KOPT-K1 (cell line): ENCODE data around the gene ECT2.

Experiments
- H3K27ac ChIP-seq: fragments of 200-600 bp; sonication (generic); 2 replicates; pipeline ENCODE4 v1.5.1; 2016; ENCODE audit warnings: antibody characterized with exemption, mild to moderate bottlenecking, low read depth, low read length; ENCODE audit not compliant: poor library complexity, severe bottlenecking
- H3K36me3 ChIP-seq: fragments of 200-600 bp; sonication (generic); 2 replicates; pipeline ENCODE4 v1.5.1; 2017; ENCODE audit warnings: antibody characterized with exemption, mild to moderate bottlenecking, low read length, moderate library complexity; ENCODE audit not compliant: insufficient read depth
- H3K9me3 ChIP-seq: fragments of 200-600 bp; sonication (generic); 2 replicates; pipeline ENCODE4 v1.5.1; 2017; ENCODE audit warnings: antibody characterized with exemption, low read length, mild to moderate bottlenecking; ENCODE audit not compliant: insufficient read depth, poor library complexity, severe bottlenecking

ECT2 gene

DNA sequence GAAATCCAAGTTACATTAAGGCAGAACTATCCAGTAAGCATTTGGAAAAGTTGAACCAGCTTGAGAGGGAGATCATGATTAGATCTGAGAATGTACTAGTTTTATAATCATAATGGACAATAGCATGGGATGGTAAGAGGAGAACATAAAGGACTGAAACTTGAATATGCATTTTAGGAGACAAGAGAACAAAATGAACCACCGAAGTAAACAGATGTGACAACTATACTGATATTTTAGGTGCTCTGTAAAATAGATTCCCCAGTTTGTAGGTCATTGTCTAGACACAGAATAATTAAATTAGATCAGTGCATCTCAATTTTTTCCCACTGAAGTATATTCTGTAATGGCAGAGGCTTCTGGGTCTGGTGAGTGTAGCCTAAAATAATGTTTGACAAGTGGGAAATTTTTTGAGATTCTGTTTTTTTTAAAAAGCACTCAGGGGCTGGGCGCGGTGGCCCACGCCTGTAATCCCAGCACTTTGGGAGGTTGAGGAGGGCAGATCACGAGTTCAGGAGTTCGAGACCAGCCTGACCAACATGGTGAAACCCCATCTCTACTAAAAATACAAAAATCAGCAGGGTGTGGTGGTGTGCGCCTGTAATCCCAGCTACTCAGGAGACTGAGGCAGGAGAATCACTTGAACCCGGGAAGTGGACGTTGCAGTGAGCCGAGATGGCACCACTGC, 16.3 kb downstream of the ECT2 start:
- H3K36me3 ChIP-seq, result peaks cover 100% of the 10 kb centered on the region
- H3K27ac ChIP-seq, result no peak overlapping the region
- H3K9me3 ChIP-seq, result no peaks in the 10 kb centered on the region

DNA sequence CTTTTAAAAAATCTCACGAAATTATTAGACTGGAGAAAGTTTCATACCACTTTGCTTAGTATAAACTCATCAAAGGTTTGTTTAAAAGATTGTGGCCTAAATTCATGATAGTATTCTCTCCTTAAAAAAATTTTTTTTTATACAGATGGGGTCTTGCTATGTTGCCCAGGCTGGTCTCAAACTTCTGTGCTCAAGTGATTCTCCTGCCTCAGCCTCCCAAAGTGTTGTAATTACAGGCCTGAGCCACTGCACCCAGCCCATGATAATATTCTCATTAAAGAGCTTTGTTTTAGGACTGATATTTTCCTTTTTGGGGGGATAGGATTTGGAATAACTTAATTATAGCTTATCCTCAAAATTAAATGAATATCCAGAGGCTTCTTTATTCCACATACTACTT, 19.9 kb downstream of the ECT2 start:
- Histone ChIP-seq H3K27ac (no peak overlapping the region), H3K9me3 (no peaks in the 10 kb centered on the region), H3K36me3 (peaks cover 100% of the 10 kb centered on the region)

GRCh38 chr3:172771672-172772071, 21.1 kb downstream of the ECT2 start:
- Histone ChIP-seq H3K9me3 (no peaks in the 10 kb centered on the region), H3K36me3 (peaks cover 100% of the 10 kb centered on the region)

GRCh38 chr3:172776049-172776717, 25.7 kb downstream of the ECT2 start:
- peaks cover 98% of the 10 kb centered on the region for H3K36me3 ChIP-seq
- H3K9me3 ChIP-seq, result no peaks in the 10 kb centered on the region
- H3K27ac ChIP-seq, result no peak overlapping the region

More at GRCh38 chr3:172771672-172772071, 21.1 kb downstream of the ECT2 start:
- no peak overlapping the region for H3K27ac ChIP-seq

DNA sequence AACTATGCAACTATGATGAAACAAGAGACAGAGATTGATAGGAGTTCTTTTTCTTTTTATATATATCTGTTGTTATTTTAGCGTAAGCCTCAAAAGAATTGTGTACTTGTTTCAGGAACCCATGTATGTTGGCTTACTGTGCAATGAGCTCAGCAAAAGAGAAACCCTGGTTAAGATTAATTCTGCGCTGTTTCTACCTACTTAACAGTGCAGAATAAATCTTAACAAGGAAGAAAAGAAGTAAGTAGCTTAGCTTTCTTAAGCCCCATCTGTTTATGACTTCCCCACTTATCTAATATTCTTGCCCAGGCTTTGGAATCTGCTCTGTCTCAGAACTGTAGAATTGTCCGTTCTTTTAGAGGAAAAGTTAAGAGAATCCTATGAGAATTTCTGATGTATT, 27.4 kb downstream of the ECT2 start:
- Histone ChIP-seq H3K36me3 (peaks cover 98% of the 10 kb centered on the region), H3K27ac (no peak overlapping the region), H3K9me3 (no peaks in the 10 kb centered on the region)

DNA sequence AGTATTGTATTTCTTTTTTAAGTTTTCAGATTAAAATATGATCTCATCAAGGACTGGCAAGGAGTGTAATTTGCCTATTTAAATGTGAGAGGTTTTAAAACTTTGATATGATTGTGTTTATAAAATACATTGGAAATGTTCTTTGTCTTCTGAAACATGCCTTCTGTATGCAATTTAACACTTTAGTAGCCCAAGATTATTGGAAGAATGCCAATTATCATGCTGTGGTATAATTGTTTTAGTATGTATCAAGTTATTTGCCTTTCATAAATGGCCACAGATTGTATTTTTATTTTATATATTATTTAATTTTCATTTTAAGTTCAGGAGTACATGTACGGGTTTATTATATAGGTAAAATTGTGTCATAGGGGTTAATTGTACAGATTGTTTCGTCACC, 31.7 kb downstream of the ECT2 start:
- Histone ChIP-seq H3K9me3 (no peaks in the 10 kb centered on the region), H3K27ac (no peak overlapping the region), H3K36me3 (peaks cover 98% of the 10 kb centered on the region)

- H3K9me3 ChIP-seq, result no peaks in the 10 kb centered on the region
- no peak overlapping the region for H3K27ac ChIP-seq
- peaks cover 100% of the 10 kb centered on the region for H3K36me3 ChIP-seq
Observed at GRCh38 chr3:172786036-172786435, 35.5 kb downstream of the ECT2 start.

- no peak overlapping the region for H3K27ac ChIP-seq
- H3K9me3 ChIP-seq, result no peaks in the 10 kb centered on the region
- peaks cover 100% of the 10 kb centered on the region for H3K36me3 ChIP-seq
Observed at GRCh38 chr3:172787019-172787418, 36.5 kb downstream of the ECT2 start.

DNA sequence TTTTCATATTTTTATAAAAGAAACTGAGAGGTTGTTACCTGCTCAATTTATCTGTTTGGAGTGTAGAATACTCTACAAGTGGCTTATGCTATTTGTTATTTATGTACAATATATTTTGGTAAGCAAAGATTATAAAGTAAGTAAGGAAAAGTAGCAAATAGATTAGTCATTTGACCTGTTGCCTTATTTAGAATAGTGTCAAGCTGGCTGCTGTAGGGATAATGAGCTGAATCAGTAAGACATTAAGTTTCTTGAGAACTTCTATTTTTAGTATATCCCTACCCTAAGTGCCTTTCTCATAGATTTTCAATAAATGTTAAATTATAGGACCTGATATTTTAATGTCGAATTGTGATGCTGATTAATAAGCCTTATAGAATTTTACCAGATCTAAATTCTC, 37.2 kb downstream of the ECT2 start:
- Histone ChIP-seq H3K27ac (no peak overlapping the region), H3K9me3 (no peaks in the 10 kb centered on the region), H3K36me3 (peaks cover 100% of the 10 kb centered on the region)

DNA sequence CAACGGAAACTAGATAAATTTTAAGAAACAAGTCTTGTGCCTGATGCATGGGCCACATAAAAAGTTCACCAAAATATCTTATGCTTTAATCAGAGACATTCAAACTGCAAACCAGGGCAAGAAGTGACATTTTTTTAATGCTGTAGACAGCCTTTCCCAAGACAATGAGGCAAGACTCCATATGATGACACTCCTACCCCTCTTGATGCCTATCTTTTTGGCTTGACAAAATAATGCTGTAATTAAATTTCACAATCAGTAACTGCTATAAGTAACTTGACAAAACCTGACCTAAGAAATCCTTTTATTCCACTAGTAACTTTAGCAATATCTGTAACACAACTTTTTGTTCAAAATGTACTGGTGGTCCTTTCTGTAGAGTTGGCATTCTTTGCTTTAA, 48.7 kb downstream of the ECT2 start:
- peaks cover 98% of the 10 kb centered on the region for H3K36me3 ChIP-seq
- H3K27ac ChIP-seq, result no peak overlapping the region
- no peaks in the 10 kb centered on the region for H3K9me3 ChIP-seq

- Histone ChIP-seq H3K27ac (no peak overlapping the region), H3K36me3 (peaks cover 98% of the 10 kb centered on the region), H3K9me3 (no peaks in the 10 kb centered on the region)
Observed at GRCh38 chr3:172800156-172800555, 49.6 kb downstream of the ECT2 start.

- Histone ChIP-seq H3K9me3 (no peaks in the 10 kb centered on the region), H3K36me3 (peaks cover 99% of the 10 kb centered on the region), H3K27ac (no peak overlapping the region)
Observed at GRCh38 chr3:172803489-172803888, 53.0 kb downstream of the ECT2 start.

- peaks cover 100% of the 10 kb centered on the region for H3K36me3 ChIP-seq
- no peak overlapping the region for H3K27ac ChIP-seq
- no peaks in the 10 kb centered on the region for H3K9me3 ChIP-seq
Observed at GRCh38 chr3:172804323-172804722, 53.8 kb downstream of the ECT2 start.

GRCh38 chr3:172808969-172809546, 58.5 kb downstream of the ECT2 start:
- no peaks in the 10 kb centered on the region for H3K9me3 ChIP-seq
- no peak overlapping the region for H3K27ac ChIP-seq
- peaks cover 100% of the 10 kb centered on the region for H3K36me3 ChIP-seq

- Histone ChIP-seq H3K36me3 (peaks cover 99% of the 10 kb centered on the region), H3K27ac (no peak overlapping the region), H3K9me3 (no peaks in the 10 kb centered on the region)
Observed at GRCh38 chr3:172811099-172811498, 60.6 kb downstream of the ECT2 start.

DNA sequence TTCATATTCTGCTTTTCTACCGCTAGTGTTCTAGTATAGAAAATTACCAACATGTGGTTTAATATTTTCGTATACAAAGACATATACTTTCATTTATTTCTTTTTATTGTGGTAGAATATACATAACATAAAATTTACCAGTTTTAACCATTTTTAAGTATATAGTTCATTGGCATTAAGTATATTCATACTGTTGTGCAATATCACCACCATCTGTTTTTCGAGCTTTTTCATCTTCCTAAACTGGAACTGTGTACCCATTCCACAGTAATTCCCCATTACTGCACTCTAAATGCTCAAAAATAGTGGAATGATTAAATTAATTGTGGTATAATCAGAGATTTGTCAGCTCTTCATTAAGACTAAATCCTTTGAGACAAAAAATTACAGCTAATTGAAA, 62.9 kb downstream of the ECT2 start:
- no peak overlapping the region for H3K27ac ChIP-seq
- H3K9me3 ChIP-seq, result no peaks in the 10 kb centered on the region
- peaks cover 99% of the 10 kb centered on the region for H3K36me3 ChIP-seq
